ENCODE data around the gene ARMC8.

ARMC8 gene

GRCh38 chr3:138184994-138185393, 2.1 kb upstream of the ARMC8 start:
- no peak overlapping the region for H3K4me3 ChIP-seq (ENCODE audit: low read depth, low read length)
- no peak for DNase-seq (ENCODE audit: low read depth)
- no peak for TF ChIP-seq CTCF (conservative IDR thresholded peaks at IDR 0.05; ENCODE audit: low read depth, low read length)

- no peak for TF ChIP-seq CTCF (conservative IDR thresholded peaks at IDR 0.05; ENCODE audit: low read depth, low read length)
- peak overlapping the region; percentile 95 for H3K4me3 ChIP-seq (ENCODE audit: low read depth, low read length)
Observed at GRCh38 chr3:138186221-138186620, 880 bp upstream of the ARMC8 start.

GRCh38 chr3:138186803-138187295, 252 bp upstream of the ARMC8 start:
- DNase-seq (ENCODE audit: low read depth): peak; percentile 93
- TF ChIP-seq CTCF (conservative IDR thresholded peaks at IDR 0.05; ENCODE audit: low read depth, low read length): no peak
- peak overlapping the region; percentile 95 for H3K4me3 ChIP-seq (ENCODE audit: low read depth, low read length)

More at GRCh38 chr3:138186221-138186620, 880 bp upstream of the ARMC8 start:
- DNase-seq (ENCODE audit: low read depth): peak; percentile 24

GRCh38 chr3:138188013-138188730, 1.1 kb downstream of the ARMC8 start:
- DNase-seq (ENCODE audit: low read depth): peak; percentile 75
- no peak for TF ChIP-seq CTCF (conservative IDR thresholded peaks at IDR 0.05; ENCODE audit: low read depth, low read length)
- H3K4me3 ChIP-seq (ENCODE audit: low read depth, low read length): peak overlapping the region; percentile 95

GRCh38 chr3:138195481-138195880, 8.4 kb downstream of the ARMC8 start:
- H3K4me3 ChIP-seq (ENCODE audit: low read depth, low read length): no peak overlapping the region
- no peak for DNase-seq (ENCODE audit: low read depth)
- no peak for TF ChIP-seq CTCF (conservative IDR thresholded peaks at IDR 0.05; ENCODE audit: low read depth, low read length)

- H3K4me3 ChIP-seq (ENCODE audit: low read depth, low read length): no peak overlapping the region
- no peak for TF ChIP-seq CTCF (conservative IDR thresholded peaks at IDR 0.05; ENCODE audit: low read depth, low read length)
- DNase-seq (ENCODE audit: low read depth): no peak
Observed at GRCh38 chr3:138196023-138196422, 8.9 kb downstream of the ARMC8 start.

- peak; percentile 62 for DNase-seq (ENCODE audit: low read depth)
- no peak overlapping the region for H3K4me3 ChIP-seq (ENCODE audit: low read depth, low read length)
- TF ChIP-seq CTCF (conservative IDR thresholded peaks at IDR 0.05; ENCODE audit: low read depth, low read length): no peak
Observed at GRCh38 chr3:138197058-138197457, 10.0 kb downstream of the ARMC8 start.
